ENCODE measurements around the gene GK.

DNA sequence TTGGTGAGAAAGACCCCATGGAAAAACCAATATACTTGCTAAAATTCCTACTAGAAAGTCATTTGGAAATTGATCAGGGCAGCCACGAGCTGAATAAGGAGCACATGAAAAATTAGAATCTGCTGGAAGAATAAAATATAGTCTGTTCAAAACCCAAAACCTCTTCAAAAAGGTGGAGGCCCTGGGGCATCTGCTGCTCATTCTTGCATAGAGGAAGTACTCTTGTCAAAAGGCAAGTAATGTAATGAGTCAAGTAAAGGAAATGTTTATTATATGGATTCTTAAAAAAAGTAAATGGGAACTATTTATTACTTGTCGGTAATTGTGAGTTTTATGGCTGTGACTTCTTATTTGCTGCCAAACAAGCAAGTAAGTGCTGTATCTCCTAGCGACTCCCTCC is 109.5 kb downstream of the GK start:
- TF ChIP-seq, protein P1, sequence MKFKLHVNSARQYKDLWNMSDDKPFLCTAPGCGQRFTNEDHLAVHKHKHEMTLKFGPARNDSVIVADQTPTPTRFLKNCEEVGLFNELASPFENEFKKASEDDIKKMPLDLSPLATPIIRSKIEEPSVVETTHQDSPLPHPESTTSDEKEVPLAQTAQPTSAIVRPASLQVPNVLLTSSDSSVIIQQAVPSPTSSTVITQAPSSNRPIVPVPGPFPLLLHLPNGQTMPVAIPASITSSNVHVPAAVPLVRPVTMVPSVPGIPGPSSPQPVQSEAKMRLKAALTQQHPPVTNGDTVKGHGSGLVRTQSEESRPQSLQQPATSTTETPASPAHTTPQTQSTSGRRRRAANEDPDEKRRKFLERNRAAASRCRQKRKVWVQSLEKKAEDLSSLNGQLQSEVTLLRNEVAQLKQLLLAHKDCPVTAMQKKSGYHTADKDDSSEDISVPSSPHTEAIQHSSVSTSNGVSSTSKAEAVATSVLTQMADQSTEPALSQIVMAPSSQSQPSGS (tag by site-specific recombination; IDR thresholded peaks at IDR 0.05; ENCODE audit: low read depth), result no peak
- TF ChIP-seq ZNF548 (tag by site-specific recombination; IDR thresholded peaks at IDR 0.05) (no peak), ZNF23 (tag by site-specific recombination; IDR thresholded peaks at IDR 0.05; ENCODE audit: borderline replicate concordance) (no peak), FEZF1 (tag by site-specific recombination; IDR thresholded peaks at IDR 0.05) (no peak), SETDB1 (IDR thresholded peaks at IDR 0.05; ENCODE audit: insufficient read length, low read length) (no peak)
- TF ChIP-seq, protein P2, sequence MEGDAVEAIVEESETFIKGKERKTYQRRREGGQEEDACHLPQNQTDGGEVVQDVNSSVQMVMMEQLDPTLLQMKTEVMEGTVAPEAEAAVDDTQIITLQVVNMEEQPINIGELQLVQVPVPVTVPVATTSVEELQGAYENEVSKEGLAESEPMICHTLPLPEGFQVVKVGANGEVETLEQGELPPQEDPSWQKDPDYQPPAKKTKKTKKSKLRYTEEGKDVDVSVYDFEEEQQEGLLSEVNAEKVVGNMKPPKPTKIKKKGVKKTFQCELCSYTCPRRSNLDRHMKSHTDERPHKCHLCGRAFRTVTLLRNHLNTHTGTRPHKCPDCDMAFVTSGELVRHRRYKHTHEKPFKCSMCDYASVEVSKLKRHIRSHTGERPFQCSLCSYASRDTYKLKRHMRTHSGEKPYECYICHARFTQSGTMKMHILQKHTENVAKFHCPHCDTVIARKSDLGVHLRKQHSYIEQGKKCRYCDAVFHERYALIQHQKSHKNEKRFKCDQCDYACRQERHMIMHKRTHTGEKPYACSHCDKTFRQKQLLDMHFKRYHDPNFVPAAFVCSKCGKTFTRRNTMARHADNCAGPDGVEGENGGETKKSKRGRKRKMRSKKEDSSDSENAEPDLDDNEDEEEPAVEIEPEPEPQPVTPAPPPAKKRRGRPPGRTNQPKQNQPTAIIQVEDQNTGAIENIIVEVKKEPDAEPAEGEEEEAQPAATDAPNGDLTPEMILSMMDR (tag by site-specific recombination; IDR thresholded peaks at IDR 0.05), result no peak
- TF ChIP-seq, protein P3, sequence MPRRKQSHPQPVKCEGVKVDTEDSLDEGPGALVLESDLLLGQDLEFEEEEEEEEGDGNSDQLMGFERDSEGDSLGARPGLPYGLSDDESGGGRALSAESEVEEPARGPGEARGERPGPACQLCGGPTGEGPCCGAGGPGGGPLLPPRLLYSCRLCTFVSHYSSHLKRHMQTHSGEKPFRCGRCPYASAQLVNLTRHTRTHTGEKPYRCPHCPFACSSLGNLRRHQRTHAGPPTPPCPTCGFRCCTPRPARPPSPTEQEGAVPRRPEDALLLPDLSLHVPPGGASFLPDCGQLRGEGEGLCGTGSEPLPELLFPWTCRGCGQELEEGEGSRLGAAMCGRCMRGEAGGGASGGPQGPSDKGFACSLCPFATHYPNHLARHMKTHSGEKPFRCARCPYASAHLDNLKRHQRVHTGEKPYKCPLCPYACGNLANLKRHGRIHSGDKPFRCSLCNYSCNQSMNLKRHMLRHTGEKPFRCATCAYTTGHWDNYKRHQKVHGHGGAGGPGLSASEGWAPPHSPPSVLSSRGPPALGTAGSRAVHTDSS (tag by site-specific recombination; IDR thresholded peaks at IDR 0.05), result no peak

All from HEK293 (cell line).